Ishikawa (cell line): Measurements from ENCODE around the gene GBP5.

Source experiments
- CEBPB ChIP-seq: IDR thresholded peaks from 2 replicates; pipeline ENCODE4 v1.6.1; 2012
- CREB1 ChIP-seq: IDR thresholded peaks from 2 replicates; pipeline ENCODE4 v1.6.1; 2012; ENCODE audit warnings: low read depth
- EP300 ChIP-seq: IDR thresholded peaks from 2 replicates; pipeline ENCODE4 v1.6.1; 2012; ENCODE audit warnings: borderline replicate concordance
- FOXM1 ChIP-seq: IDR thresholded peaks from 2 replicates; pipeline ENCODE4 v1.6.1; 2012; ENCODE audit warnings: low read depth, borderline replicate concordance
- MAX ChIP-seq: IDR thresholded peaks from 2 replicates; pipeline ENCODE4 v1.6.1; 2012
- RAD21 ChIP-seq: IDR thresholded peaks from 2 replicates; pipeline ENCODE4 v1.6.1; 2012; ENCODE audit warnings: low read depth
- REST ChIP-seq: IDR thresholded peaks from 2 replicates; pipeline ENCODE4 v1.6.1; 2012; ENCODE audit warnings: low read depth, mild to moderate bottlenecking
- TAF1 ChIP-seq: IDR thresholded peaks from 2 replicates; pipeline ENCODE4 v1.6.1; 2012; ENCODE audit warnings: low read depth, mild to moderate bottlenecking
- TCF12 ChIP-seq: IDR thresholded peaks from 2 replicates; pipeline ENCODE4 v1.6.1; 2012; ENCODE audit warnings: low read depth
- TEAD4 ChIP-seq: IDR thresholded peaks from 2 replicates; pipeline ENCODE4 v1.6.1; 2012
- YY1 ChIP-seq: IDR thresholded peaks from 2 replicates; pipeline ENCODE4 v1.6.1; 2012; ENCODE audit warnings: low read depth

DNA sequence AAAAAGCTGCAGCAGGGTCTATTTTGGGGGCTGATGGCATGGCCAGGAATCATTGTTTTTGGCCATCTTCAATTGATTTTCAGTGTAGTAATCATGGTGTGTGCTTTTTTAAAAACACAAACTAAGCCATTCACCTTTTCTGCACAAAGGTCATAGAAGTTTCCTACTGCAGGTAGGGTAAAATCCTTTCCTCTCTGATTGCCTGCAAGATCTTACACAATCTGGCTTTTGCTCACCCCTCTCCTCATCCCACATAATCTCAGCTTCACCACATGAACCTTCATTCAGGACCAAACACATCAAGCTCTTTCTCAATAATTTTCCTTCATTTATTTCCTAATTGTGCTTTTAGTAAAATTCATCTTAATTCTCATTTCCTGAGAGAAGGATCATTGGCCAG is 38.3 kb upstream of the GBP5 start:
- TF ChIP-seq MAX (no peak), TAF1 (no peak), EP300 (no peak), REST (no peak), RAD21 (no peak), CREB1 (no peak), CEBPB (no peak), TCF12 (no peak), FOXM1 (no peak), YY1 (no peak), TEAD4 (no peak)
